Fibroblast of lung (primary cell): ENCODE results near the gene CLIC5. TPM values are rescaled to one million over a fixed set of nuclear protein-coding genes. Genes with fewer than 3 reads are reported as not detected.
A peak's percentile ranks its signal among the peaks of the same experiment; 100 is the strongest.

Source experiments
- DNase-seq, 2 donors: peaks; one replicate each; pipeline versions ENCODE4 v3.0.0 to v3.0.0-alpha.2; 2010; ENCODE audit warnings: low read depth in 2 of 2
- H2AFZ ChIP-seq: 2 replicates; pipeline ENCODE4 v1.5.1; 2012; ENCODE audit warnings: low read length, control low read depth, inconsistent platforms
- H3K27ac ChIP-seq: 2 replicates; pipeline ENCODE4 v1.5.1; 2011; ENCODE audit warnings: low read length, control low read depth; ENCODE audit not compliant: insufficient read depth
- H3K27me3 ChIP-seq: 2 replicates; pipeline ENCODE4 v1.5.1; 2011; ENCODE audit warnings: mild to moderate bottlenecking, low read length; ENCODE audit not compliant: control insufficient read depth, insufficient read depth
- H3K36me3 ChIP-seq: 2 replicates; pipeline ENCODE4 v1.5.1; 2011; ENCODE audit warnings: low read length; ENCODE audit not compliant: control insufficient read depth, insufficient read depth
- H3K4me1 ChIP-seq: 2 replicates; pipeline ENCODE4 v1.5.1; 2011; ENCODE audit warnings: low read length; ENCODE audit not compliant: control insufficient read depth, insufficient read depth; ENCODE audit errors: extremely low read depth
- H3K4me2 ChIP-seq: 2 replicates; pipeline ENCODE4 v1.5.1; 2011; ENCODE audit warnings: low read length, control low read depth; ENCODE audit not compliant: insufficient read depth; ENCODE audit errors: extremely low read depth
- H3K4me3 ChIP-seq, 4 experiments: fragments of 200-600 bp in 1 of 4; sonication (generic) in 1 of 4; replicated peaks in 1 of 4; 2 replicates each; pipeline ENCODE4 v1.5.1; 2011 to 2016; ENCODE audit warnings: low read length in 4 of 4, low read depth in 3 of 4, mild to moderate bottlenecking in 3 of 4, control low read depth in 2 of 4, inconsistent platforms in 1 of 4, mixed read lengths in 1 of 4; ENCODE audit not compliant: insufficient read depth in 1 of 4; ENCODE audit errors: control extremely low read depth in 1 of 4
- H3K79me2 ChIP-seq: 2 replicates; pipeline ENCODE4 v1.5.1; 2012; ENCODE audit warnings: mild to moderate bottlenecking, low read length, inconsistent platforms; ENCODE audit not compliant: control insufficient read depth, insufficient read depth
- H3K9ac ChIP-seq: 2 replicates; pipeline ENCODE4 v1.5.1; 2011; ENCODE audit warnings: mild to moderate bottlenecking, low read length, control low read depth; ENCODE audit not compliant: insufficient read depth
- H3K9me3 ChIP-seq: 2 replicates; pipeline ENCODE4 v1.5.1; 2012; ENCODE audit warnings: low read depth, low read length; ENCODE audit not compliant: control insufficient read depth, insufficient read depth
- H4K20me1 ChIP-seq: 2 replicates; pipeline ENCODE4 v1.5.1; 2011; ENCODE audit warnings: low read length; ENCODE audit not compliant: control insufficient read depth, insufficient read depth; ENCODE audit errors: extremely low read depth
- CTCF ChIP-seq, 2 donors: IDR thresholded peaks in 1 of 2; conservative IDR thresholded peaks in 1 of 2; 1 replicate in 1 of 2; 2 replicates in 1 of 2; pipeline ENCODE4 v1.5.1; 2011 to 2012; ENCODE audit warnings: low read length in 2 of 2, control low read depth in 1 of 2, inconsistent platforms in 1 of 2, low read depth in 1 of 2, mild to moderate bottlenecking in 1 of 2
- EZH2 ChIP-seq: IDR thresholded peaks from 2 replicates; pipeline ENCODE4 v1.5.1; 2012; ENCODE audit warnings: low read length, control low read depth, mild to moderate bottlenecking; ENCODE audit errors: missing control alignments
- polyA plus RNA-seq, 2 donors: library from polyadenylated mRNA; depleted of rRNA in 1 of 2; stranded (reverse) in 1 of 2; unstranded in 1 of 2; fragments of >200 nt; gene quantifications; 2 replicates each; pipeline ENCODE4 v1.2.1, GENCODE V29; 2011 to 2012; ENCODE audit warnings: missing spikeins in 1 of 2
- total RNA-seq: library from RNA; depleted of rRNA; stranded (reverse); fragments of >200 nt; gene quantifications from 2 replicates; pipeline ENCODE4 v1.2.1, GENCODE V29; 2014

Gene CLIC5
- total and polyA plus RNA-seq, 2 donors (not counting 1 experiment from before 2014, with no cell fraction given), result 0.03 TPM; not detected in 1

DNA sequence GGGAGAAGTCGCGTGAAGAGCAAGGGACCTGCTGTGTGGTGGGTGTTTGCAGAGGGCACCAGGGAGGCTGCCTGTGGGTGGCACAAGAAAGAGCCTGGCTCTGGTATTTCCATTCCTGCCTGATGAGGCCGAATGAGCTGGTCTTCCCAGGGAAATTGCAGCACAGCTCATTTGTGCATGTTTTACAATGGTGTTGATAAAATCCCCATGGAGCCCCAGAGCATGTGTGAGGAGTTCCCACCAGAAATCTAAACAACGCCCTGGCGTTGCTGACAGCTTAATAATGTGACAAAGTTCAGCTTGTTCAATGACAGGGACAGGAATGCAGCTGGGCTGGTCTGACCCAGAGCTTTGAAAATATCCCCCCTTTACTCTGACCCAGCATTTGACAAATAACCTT is 135.5 kb downstream of the CLIC5 start:
- H2AFZ ChIP-seq, result no peak overlapping the region
- H4K20me1 ChIP-seq, result no peaks in the 10 kb centered on the region
- no peaks in the 10 kb centered on the region for H3K27me3 ChIP-seq
- no peak overlapping the region for H3K9ac ChIP-seq
- no peak overlapping the region for H3K27ac ChIP-seq
- H3K36me3 ChIP-seq, result no peaks in the 10 kb centered on the region
- H3K4me1 ChIP-seq, result no peaks in the 10 kb centered on the region
- no peaks in the 10 kb centered on the region for H3K9me3 ChIP-seq
- DNase-seq, result peak in 1 of 2 donors; percentile 19
- TF ChIP-seq EZH2, result no peak
- TF ChIP-seq CTCF (conservative IDR thresholded peaks at IDR 0.05 in 1 of 2, IDR thresholded peaks at IDR 0.05 in 1 of 2; ENCODE audit: low read depth in 1 of 2, low read length in 2 of 2), result no peak
- no peak overlapping the region for H3K4me2 ChIP-seq
- H3K79me2 ChIP-seq, result no peaks in the 10 kb centered on the region
- H3K4me3 ChIP-seq, result no peak overlapping the region

DNA sequence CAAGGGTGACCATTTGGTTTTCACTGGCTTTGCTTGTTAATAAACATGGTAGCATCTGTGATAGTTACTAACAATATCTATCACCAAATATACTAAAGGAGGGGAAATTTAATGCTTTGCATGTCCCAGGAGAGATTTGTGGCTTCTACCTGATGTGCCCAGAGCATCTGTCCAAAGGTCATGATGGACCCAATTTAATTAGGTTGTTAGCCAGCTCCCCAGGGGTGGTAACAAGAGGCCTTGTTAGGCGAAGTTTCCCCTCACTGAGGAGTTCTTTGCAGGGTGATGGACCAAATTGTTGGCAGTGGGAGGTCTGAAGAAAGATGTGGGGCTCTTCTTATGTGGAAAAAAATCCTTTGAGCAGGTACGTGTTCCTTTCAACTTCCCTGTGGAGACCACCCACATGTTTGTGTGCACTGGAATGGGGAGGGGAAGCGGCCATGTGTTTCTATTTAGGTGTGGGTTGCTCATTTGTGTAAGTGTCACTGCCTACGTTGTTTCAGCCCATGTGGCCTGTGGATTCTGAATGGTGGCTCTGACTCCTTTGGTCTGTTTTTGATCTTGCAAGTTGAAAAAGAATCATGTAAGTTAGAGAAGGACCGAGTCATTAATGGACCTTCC is 137.6 kb downstream of the CLIC5 start:
- DNase-seq, result no peak
- no peak overlapping the region for H3K4me3 ChIP-seq
- H3K79me2 ChIP-seq, result no peaks in the 10 kb centered on the region
- no peaks in the 10 kb centered on the region for H3K4me1 ChIP-seq
- no peak overlapping the region for H2AFZ ChIP-seq
- no peaks in the 10 kb centered on the region for H4K20me1 ChIP-seq
- no peak overlapping the region for H3K4me2 ChIP-seq
- H3K9me3 ChIP-seq, result no peaks in the 10 kb centered on the region
- H3K36me3 ChIP-seq, result no peaks in the 10 kb centered on the region
- H3K9ac ChIP-seq, result no peak overlapping the region
- no peak overlapping the region for H3K27ac ChIP-seq
- H3K27me3 ChIP-seq, result no peaks in the 10 kb centered on the region
- TF ChIP-seq EZH2 (no peak), CTCF (conservative IDR thresholded peaks at IDR 0.05 in 1 of 2, IDR thresholded peaks at IDR 0.05 in 1 of 2; ENCODE audit: low read depth in 1 of 2, low read length in 2 of 2) (no peak)

- Histone ChIP-seq H3K9me3 (no peaks in the 10 kb centered on the region), H3K4me1 (no peaks in the 10 kb centered on the region), H3K9ac (no peak overlapping the region), H3K27ac (no peak overlapping the region), H3K79me2 (no peaks in the 10 kb centered on the region), H3K27me3 (no peaks in the 10 kb centered on the region), H3K4me3 (no peak overlapping the region), H4K20me1 (no peaks in the 10 kb centered on the region), H3K4me2 (no peak overlapping the region), H2AFZ (no peak overlapping the region), H3K36me3 (no peaks in the 10 kb centered on the region)
- no peak for DNase-seq
- TF ChIP-seq EZH2 (no peak), CTCF (conservative IDR thresholded peaks at IDR 0.05 in 1 of 2, IDR thresholded peaks at IDR 0.05 in 1 of 2; ENCODE audit: low read depth in 1 of 2, low read length in 2 of 2) (no peak)
Observed at GRCh38 chr6:45872827-45873365, 142.8 kb downstream of the CLIC5 start.
